Kidney epithelial cell (primary cell): ENCODE data around the gene AQP12A. TPM values are rescaled to one million over a fixed set of nuclear protein-coding genes. Genes with fewer than 3 reads are reported as not detected.

Experiments used
- DNase-seq: peaks from one replicate; pipeline ENCODE4 v3.0.0-alpha.2; 2010; ENCODE audit warnings: low read depth
- H3K27me3 ChIP-seq: 2 replicates; pipeline ENCODE4 v1.6.0; 2011; ENCODE audit warnings: low read length; ENCODE audit not compliant: control insufficient read depth, insufficient read depth
- H3K36me3 ChIP-seq: 2 replicates; pipeline ENCODE4 v1.5.1; 2011; ENCODE audit warnings: low read length; ENCODE audit not compliant: control insufficient read depth, insufficient read depth
- H3K4me3 ChIP-seq: 2 replicates; pipeline ENCODE4 v1.5.1; 2011; ENCODE audit warnings: low read depth, mild to moderate bottlenecking, control low read depth, low read length
- CTCF ChIP-seq: IDR thresholded peaks from 2 replicates; pipeline ENCODE4 v1.5.1; 2011; ENCODE audit warnings: mild to moderate bottlenecking, moderate library complexity, low read length, control low read depth, inconsistent platforms; ENCODE audit not compliant: insufficient read depth, poor library complexity, severe bottlenecking
- total RNA-seq: library from RNA; depleted of rRNA; stranded (reverse); fragments of >200 nt; gene quantifications from 2 replicates; pipeline ENCODE4 v1.2.3, GENCODE V29; 2015

AQP12A gene
- total RNA-seq, 1 donor from 2014 or later = not detected

- TF ChIP-seq CTCF = no peak
- Histone ChIP-seq H3K4me3 (no peak overlapping the region), H3K36me3 (no peaks in the 10 kb centered on the region), H3K27me3 (peaks cover 2% of the 10 kb centered on the region)
- DNase-seq = no peak
These were observed 32.8 kb downstream of the AQP12A start for GRCh38 chr2:240724431-240724830.

GRCh38 chr2:240725266-240725665, 33.6 kb downstream of the AQP12A start:
- TF ChIP-seq CTCF = no peak
- Histone ChIP-seq H3K27me3 (peaks cover 7% of the 10 kb centered on the region), H3K4me3 (no peak overlapping the region), H3K36me3 (no peaks in the 10 kb centered on the region)
- no peak for DNase-seq

GRCh38 chr2:240725671-240726070, 34.0 kb downstream of the AQP12A start:
- H3K36me3 ChIP-seq = no peaks in the 10 kb centered on the region
- DNase-seq = no peak
- no peak for TF ChIP-seq CTCF
- H3K27me3 ChIP-seq = peaks cover 7% of the 10 kb centered on the region
- H3K4me3 ChIP-seq = no peak overlapping the region

- no peak for TF ChIP-seq CTCF
- no peak overlapping the region for H3K4me3 ChIP-seq
- peaks cover 11% of the 10 kb centered on the region for H3K27me3 ChIP-seq
- H3K36me3 ChIP-seq = no peaks in the 10 kb centered on the region
- no peak for DNase-seq
These were observed 35.2 kb downstream of the AQP12A start for GRCh38 chr2:240726876-240727275.

GRCh38 chr2:240727439-240727838, 35.8 kb downstream of the AQP12A start:
- no peaks in the 10 kb centered on the region for H3K36me3 ChIP-seq
- H3K4me3 ChIP-seq = no peak overlapping the region
- H3K27me3 ChIP-seq = peaks cover 11% of the 10 kb centered on the region
- DNase-seq = no peak
- no peak for TF ChIP-seq CTCF

GRCh38 chr2:240727913-240728312, 36.2 kb downstream of the AQP12A start:
- H3K27me3 ChIP-seq = peaks cover 11% of the 10 kb centered on the region
- TF ChIP-seq CTCF = no peak
- DNase-seq = no peak
- H3K4me3 ChIP-seq = no peak overlapping the region
- no peaks in the 10 kb centered on the region for H3K36me3 ChIP-seq
